Right renal cortex interstitium (tissue), 3 donors: Measurements from ENCODE around the gene PKDREJ. TPM values are rescaled to one million over a fixed set of nuclear protein-coding genes. Genes with fewer than 3 reads are reported as not detected.
"Not testable (repeated sequence)": the region's sequence is repeated elsewhere in the genome, so short reads cannot be mapped to it uniquely, and the experiment has no call there.

Source experiments
- DNase-seq, 3 donors: peaks; one replicate each; pipeline ENCODE4 v3.0.0-alpha.2; 2013; ENCODE audit warnings: low read depth in 3 of 3, low spot score in 2 of 3
- polyA plus RNA-seq, 3 donors: library from polyadenylated mRNA; unstranded; fragments of 120-200 nt; gene quantifications; one replicate each; pipeline ENCODE4 v1.2.1, GENCODE V29; 2013; ENCODE audit not compliant: insufficient read length in 3 of 3

Gene PKDREJ, protein sequence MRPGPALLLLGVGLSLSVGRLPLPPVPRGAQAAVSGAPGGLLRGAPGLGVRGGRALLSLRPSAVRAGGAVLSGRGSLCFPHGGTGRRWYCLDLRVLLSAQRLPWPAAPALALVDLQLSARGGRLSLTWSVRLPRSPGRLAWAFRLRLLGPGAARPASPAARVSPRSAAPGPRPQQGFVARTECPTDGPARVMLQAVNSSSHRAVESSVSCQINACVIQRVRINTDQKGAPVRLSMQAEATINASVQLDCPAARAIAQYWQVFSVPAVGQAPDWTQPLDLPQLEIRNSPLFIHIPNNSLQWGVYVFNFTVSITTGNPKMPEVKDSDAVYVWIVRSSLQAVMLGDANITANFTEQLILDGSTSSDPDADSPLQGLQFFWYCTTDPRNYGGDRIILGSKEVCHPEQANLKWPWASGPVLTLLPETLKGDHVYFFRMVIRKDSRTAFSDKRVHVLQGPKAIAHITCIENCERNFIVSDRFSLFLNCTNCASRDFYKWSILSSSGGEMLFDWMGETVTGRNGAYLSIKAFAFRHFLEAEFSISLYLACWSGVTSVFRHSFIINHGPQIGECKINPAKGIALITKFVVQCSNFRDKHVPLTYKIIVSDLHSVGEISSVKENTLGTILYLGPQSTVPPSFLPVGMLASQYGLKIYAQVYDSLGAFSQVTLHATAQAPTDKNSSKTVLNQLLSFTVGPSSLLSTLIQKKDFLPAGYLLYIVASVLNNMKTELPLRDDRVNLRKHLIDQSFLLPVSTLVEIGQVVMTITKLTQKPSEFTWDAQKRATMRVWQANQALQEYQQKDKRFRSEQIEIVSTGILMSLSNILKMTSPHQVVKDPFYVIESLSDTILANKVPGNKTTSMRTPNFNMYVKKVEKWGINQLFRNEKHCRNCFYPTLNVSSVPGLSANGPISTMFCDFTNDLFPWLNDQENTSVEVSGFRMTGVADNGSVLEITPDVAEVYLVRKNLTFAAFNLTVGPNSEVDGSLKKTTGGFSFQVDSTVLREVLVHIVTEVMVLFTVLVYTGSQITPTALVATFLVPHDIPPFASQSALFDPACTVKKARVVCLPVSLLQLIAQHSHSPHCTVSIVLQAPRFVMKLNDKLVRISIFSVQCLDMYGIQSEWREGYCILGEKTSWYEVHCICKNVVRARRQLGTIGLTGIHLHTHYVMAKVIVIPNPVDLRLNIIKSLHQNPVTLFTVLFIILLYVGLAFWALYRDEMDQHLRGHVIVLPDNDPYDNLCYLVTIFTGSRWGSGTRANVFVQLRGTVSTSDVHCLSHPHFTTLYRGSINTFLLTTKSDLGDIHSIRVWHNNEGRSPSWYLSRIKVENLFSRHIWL (N-terminal part only)
- under 1 TPM; 0.28 to 0.44 (median 0.37) TPM for polyA plus RNA-seq

DNA sequence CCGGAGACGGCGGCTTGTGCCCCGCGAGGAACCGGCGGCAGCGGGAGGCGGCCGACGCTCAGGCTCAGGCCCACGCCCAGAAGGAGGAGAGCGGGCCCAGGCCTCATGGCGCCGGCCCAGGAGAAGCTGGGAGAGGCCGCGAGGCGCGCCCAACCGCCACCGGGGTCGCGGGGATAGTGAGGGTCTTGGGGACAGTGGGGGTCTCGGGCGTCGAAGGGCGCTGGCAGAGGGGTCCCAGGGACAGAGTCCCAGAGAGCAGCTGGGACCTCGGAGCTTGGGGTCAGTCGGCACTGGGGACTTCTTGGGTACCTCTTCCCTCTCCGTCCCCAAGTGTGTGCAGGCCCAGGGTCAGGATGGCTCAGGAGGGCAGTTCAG, at the start of gene PKDREJ:
TSS of gene PKDREJ (minus strand) at position 128 of the 375 bp plus-strand sequence. CDS start at position 107, 21 bp downstream.
- DNase-seq: no peak

DNA sequence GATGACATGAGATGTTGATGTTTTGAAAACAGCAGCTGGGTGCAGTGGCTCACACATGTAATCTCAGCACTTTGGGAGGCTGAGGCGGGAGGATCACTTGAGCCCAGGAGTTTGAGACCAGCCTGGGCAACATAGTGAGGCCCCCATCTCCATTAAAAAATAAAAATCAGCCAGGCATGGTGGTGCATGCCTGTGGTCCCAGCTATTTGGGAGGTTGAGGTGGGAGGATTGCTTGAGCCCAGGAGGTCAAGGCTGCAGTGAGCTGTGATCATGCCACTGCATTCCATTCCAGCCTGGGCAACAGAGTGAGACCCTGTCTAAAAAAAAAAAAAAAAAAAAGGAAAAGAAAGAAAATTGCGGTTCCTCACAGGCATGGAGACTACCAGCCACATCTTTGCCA, 49.7 kb upstream of the PKDREJ start:
- not testable (repeated sequence) for DNase-seq

- DNase-seq: no peak
Observed at GRCh38 chr22:46312056-46312455, 48.9 kb upstream of the PKDREJ start.

GRCh38 chr22:46309526-46310085, 46.5 kb upstream of the PKDREJ start:
- no peak for DNase-seq

- no peak for DNase-seq
Observed at GRCh38 chr22:46308283-46308988, 45.3 kb upstream of the PKDREJ start.

GRCh38 chr22:46303347-46303965, 40.3 kb upstream of the PKDREJ start:
- DNase-seq: no peak

DNA sequence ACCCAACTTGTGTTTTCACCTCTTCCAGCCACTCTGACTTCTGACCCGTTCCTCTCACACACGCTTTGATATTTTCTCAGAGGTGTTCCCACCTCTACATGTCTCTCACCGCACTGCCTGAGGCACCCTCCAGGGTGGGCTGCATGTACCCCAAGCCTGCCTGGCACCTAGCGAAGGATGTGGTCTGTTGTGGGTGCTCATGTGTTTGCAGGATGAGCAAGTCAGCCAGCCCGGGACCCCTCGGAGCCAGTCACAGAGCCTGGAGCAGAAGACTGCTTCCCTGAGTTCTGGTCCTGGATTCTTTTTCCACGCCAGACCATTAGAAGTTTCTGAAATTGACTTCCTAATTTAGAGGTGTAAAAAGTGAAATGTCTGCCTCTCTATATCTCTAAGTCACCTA, 37.3 kb upstream of the PKDREJ start:
- DNase-seq: no peak

- DNase-seq: no peak
Observed at GRCh38 chr22:46299101-46299500, 36.0 kb upstream of the PKDREJ start.

GRCh38 chr22:46297151-46297812, 34.1 kb upstream of the PKDREJ start:
- no peak for DNase-seq

- DNase-seq: peak; percentile 94 to 96 (median 96)
Observed at GRCh38 chr22:46296257-46297150, 33.4 kb upstream of the PKDREJ start, which contains the start of gene GTSE1. GTSE1 (plus strand) TSS chr22:46296870; CDS start chr22:46297401, 531 bp downstream.

DNA sequence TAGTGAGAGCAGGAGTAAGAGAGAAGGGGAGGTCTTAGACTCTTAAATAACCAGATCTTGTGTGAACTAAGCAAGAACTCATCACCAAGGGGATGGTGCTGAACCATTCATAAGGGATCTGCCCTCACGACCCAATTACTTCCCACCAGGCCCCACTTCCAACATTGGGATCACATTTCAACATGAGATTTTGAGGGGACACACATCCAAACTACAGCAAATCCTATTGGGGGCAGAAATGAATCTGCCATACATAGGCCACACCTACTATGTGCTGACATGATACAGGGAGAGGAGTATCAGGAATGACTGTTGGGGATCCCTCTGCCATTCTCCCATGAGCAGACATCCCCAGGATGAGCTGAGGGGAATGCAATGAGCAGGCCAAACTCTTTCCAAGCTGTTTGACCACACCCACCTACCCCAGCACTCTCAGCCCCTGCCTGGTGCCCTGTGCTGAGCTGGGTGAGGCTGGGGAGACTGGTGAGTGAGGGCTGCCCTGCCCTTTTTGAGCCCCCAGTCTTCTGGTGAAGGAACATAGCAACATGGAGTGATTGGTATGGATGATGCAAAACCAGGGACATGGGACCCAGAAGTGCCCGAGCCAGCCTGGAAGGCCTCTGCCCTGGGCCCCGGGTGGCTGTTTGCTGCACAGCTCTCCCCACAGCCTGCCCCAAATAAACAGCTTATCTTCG, 32.3 kb upstream of the PKDREJ start:
- DNase-seq: no peak

GRCh38 chr22:46294784-46295183, 31.6 kb upstream of the PKDREJ start:
- no peak for DNase-seq

GRCh38 chr22:46293577-46294260, 30.6 kb upstream of the PKDREJ start:
- DNase-seq: no peak

DNA sequence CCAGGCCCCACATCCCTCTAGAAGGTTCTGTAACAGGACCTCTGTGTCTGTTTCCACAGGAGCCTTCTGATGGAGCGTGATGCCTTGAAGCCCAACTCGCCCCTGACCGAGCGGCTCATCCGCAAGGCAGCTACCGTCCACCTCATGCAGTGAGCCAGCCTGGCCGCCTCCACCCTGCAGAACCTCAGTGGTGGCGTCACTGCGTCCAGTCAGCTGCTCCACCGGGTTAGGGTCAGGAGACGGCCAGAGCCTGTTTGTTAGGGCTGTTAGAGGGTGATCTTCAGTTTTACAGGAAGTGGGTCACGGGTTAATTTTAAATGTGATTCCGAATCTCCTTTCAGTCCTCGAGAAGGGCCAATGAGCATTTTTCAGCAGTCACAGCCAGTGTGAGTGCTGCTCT, 29.6 kb upstream of the PKDREJ start:
- no peak for DNase-seq

DNA sequence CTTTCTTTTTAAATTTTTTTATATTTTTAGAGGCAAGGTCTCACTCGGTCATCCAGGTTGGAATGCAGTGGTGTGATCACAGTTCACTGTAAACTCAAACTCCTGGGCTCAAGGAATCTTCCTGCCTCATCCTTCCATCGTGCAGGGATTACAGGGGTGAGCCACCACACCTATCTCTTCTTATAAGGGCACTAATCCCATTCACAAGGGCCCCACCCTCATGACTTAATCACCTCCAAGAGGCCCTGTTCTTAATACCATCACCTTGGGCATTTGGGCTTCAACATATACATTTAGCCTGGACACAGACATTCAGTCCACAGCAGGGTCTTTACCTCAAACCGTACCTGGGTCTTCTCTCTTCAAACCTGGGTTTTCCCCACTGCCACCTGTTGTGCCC, 29.0 kb upstream of the PKDREJ start:
- no peak for DNase-seq
